ENCODE measurements around the gene ELL.

GRCh38 chr19:18445262-18445948 is 76.5 kb downstream of the ELL start:
- TF ChIP-seq CTCF (IDR thresholded peaks at IDR 0.05) (no peak), POLR2A (IDR thresholded peaks at IDR 0.05) (no peak)

All from testis (tissue), 2 donors.